SU-DHL-6 (cell line): ENCODE results near the gene DEPDC5.
"Not testable (repeated sequence)": the region's sequence is repeated elsewhere in the genome, so short reads cannot be mapped to it uniquely, and the experiment has no call there.

ENCODE experiments used
- H2AFZ ChIP-seq: fragments of 200-600 bp; sonication (generic); 2 replicates; pipeline ENCODE4 v1.6.1; 2014; ENCODE audit warnings: low read depth, mild to moderate bottlenecking, moderate library complexity, mixed read lengths, antibody characterized with exemption, low read length; ENCODE audit not compliant: severe bottlenecking
- H3F3A ChIP-seq: fragments of 200-600 bp; shearing (Covaris generic); 2 replicates; pipeline ENCODE4 v1.6.0; 2016; ENCODE audit warnings: antibody characterized with exemption, mild to moderate bottlenecking; ENCODE audit not compliant: insufficient read depth
- H3K27ac ChIP-seq: fragments of 200-600 bp; sonication (generic); 2 replicates; pipeline ENCODE4 v1.5.1; 2016; ENCODE audit warnings: low read depth, mild to moderate bottlenecking, low read length, moderate library complexity, mixed read lengths
- H3K27me3 ChIP-seq: fragments of 200-600 bp; sonication (generic), shearing (Covaris generic); 2 replicates; pipeline ENCODE4 v1.6.0; 2014; ENCODE audit warnings: mild to moderate bottlenecking, low read length
- H3K36me3 ChIP-seq: fragments of 200-600 bp; sonication (generic); 2 replicates; pipeline ENCODE4 v1.6.1; 2014; ENCODE audit warnings: mild to moderate bottlenecking, low read length, mixed read lengths
- H3K4me2 ChIP-seq: fragments of 300-600, 200-600 bp; shearing (Covaris generic), sonication (generic); 2 replicates; pipeline ENCODE4 v1.6.0; 2014; ENCODE audit warnings: low read length, low read depth, mild to moderate bottlenecking; ENCODE audit not compliant: poor library complexity, severe bottlenecking
- H3K4me3 ChIP-seq: fragments of 200-600 bp; sonication (generic); 2 replicates; pipeline ENCODE4 v1.5.1; 2014; ENCODE audit warnings: antibody characterized with exemption, low read length, mild to moderate bottlenecking, mixed read lengths; ENCODE audit not compliant: insufficient read depth, poor library complexity, severe bottlenecking
- H3K79me2 ChIP-seq: fragments of 200-600 bp; sonication (generic); 2 replicates; pipeline ENCODE4 v1.6.1; 2014; ENCODE audit warnings: mild to moderate bottlenecking, low read length, moderate library complexity; ENCODE audit not compliant: insufficient read depth
- H3K9ac ChIP-seq: fragments of 200-600 bp; sonication (generic); 2 replicates; pipeline ENCODE4 v1.7.0; 2014; ENCODE audit warnings: mild to moderate bottlenecking, low read length
- H3K9me2 ChIP-seq: fragments of 200-600 bp; sonication (generic); replicated peaks from 2 replicates; pipeline ENCODE4 v1.6.1; 2014; ENCODE audit warnings: low read length; ENCODE audit not compliant: insufficient read depth
- H3K9me3 ChIP-seq: fragments of 200-600 bp; sonication (generic); 2 replicates; pipeline ENCODE4 v1.6.1; 2014; ENCODE audit warnings: low read length, mixed read lengths; ENCODE audit not compliant: insufficient read depth
- H4K20me1 ChIP-seq: fragments of 200-600 bp; sonication (generic); 2 replicates; pipeline ENCODE4 v1.6.1; 2014; ENCODE audit warnings: low read depth, mild to moderate bottlenecking, antibody characterized with exemption, low read length, moderate library complexity, mixed read lengths
- EZH2phosphoT487 ChIP-seq: fragments of 200-600 bp; sonication (generic), shearing (Covaris generic); conservative IDR thresholded peaks from 2 replicates; pipeline ENCODE4 v1.6.1; 2018; ENCODE audit warnings: mild to moderate bottlenecking, antibody characterized with exemption, low read length, moderate library complexity, mixed read lengths
- TF ChIP-seq, protein P1 (sequence below): fragments of 200-600 bp; sonication (generic); IDR thresholded peaks from one replicate; pipeline ENCODE4 v1.5.1; 2017; ENCODE audit warnings: antibody characterized with exemption, mild to moderate bottlenecking, low read length, moderate library complexity; ENCODE audit not compliant: insufficient read depth, poor library complexity, severe bottlenecking

DEPDC5 gene

DNA sequence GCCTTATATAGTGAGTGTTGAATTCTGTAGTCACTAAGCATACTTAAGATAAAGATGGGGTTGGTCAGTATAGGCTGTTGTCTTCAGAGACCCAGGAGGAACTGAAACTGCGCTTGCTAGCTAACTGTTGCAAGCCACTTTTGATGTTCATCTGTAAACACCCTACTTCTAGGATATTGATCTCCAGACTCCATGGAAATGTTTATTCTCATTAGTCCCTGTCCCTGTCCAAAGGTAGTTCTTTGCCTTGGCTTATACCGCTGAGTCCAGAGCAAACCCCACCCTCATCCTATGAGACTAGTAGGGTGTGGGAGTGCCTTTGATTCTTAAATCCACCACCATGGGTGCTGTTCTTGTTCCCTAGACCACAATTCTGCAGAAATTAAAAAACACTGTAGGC is 36.4 kb downstream of the DEPDC5 start:
- TF ChIP-seq, protein P1, sequence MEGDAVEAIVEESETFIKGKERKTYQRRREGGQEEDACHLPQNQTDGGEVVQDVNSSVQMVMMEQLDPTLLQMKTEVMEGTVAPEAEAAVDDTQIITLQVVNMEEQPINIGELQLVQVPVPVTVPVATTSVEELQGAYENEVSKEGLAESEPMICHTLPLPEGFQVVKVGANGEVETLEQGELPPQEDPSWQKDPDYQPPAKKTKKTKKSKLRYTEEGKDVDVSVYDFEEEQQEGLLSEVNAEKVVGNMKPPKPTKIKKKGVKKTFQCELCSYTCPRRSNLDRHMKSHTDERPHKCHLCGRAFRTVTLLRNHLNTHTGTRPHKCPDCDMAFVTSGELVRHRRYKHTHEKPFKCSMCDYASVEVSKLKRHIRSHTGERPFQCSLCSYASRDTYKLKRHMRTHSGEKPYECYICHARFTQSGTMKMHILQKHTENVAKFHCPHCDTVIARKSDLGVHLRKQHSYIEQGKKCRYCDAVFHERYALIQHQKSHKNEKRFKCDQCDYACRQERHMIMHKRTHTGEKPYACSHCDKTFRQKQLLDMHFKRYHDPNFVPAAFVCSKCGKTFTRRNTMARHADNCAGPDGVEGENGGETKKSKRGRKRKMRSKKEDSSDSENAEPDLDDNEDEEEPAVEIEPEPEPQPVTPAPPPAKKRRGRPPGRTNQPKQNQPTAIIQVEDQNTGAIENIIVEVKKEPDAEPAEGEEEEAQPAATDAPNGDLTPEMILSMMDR: no peak
- no peak for TF ChIP-seq EZH2phosphoT487
- H3F3A ChIP-seq: peaks cover 4% of the 10 kb centered on the region; the same call in 1 of the 2 replicates
- no peaks in the 10 kb centered on the region for H3K9me3 ChIP-seq
- no peak overlapping the region for H3K27ac ChIP-seq
- no peaks in the 10 kb centered on the region for H3K79me2 ChIP-seq
- no peak overlapping the region for H3K9ac ChIP-seq
- peaks cover 4% of the 10 kb centered on the region; the same call in 1 of the 2 replicates for H3K36me3 ChIP-seq
- H3K4me2 ChIP-seq: no peak overlapping the region
- H2AFZ ChIP-seq: no peak overlapping the region
- no peak overlapping the region for H3K4me3 ChIP-seq
- no peaks in the 10 kb centered on the region for H4K20me1 ChIP-seq
- no peaks in the 10 kb centered on the region for H3K9me2 ChIP-seq
- no peaks in the 10 kb centered on the region for H3K27me3 ChIP-seq

GRCh38 chr22:31799358-31799757 is 45.5 kb downstream of the DEPDC5 start:
- H3K36me3 ChIP-seq, H3K9me2 ChIP-seq, H3K79me2 ChIP-seq, H3K9me3 ChIP-seq, H3K4me3 ChIP-seq, H3K4me2 ChIP-seq, H3K27me3 ChIP-seq, H3F3A ChIP-seq, H3K27ac ChIP-seq, H2AFZ ChIP-seq, H4K20me1 ChIP-seq, H3K9ac ChIP-seq: not testable (repeated sequence)

- Histone ChIP-seq H3K36me3 (peaks cover 8% of the 10 kb centered on the region; the same call in 1 of the 2 replicates), H3F3A (no peaks in the 10 kb centered on the region), H3K4me2 (no peak overlapping the region), H3K4me3 (no peak overlapping the region), H2AFZ (no peak overlapping the region), H3K27ac (no peak overlapping the region), H3K9me3 (no peaks in the 10 kb centered on the region), H3K27me3 (no peaks in the 10 kb centered on the region), H3K9ac (no peak overlapping the region), H4K20me1 (no peaks in the 10 kb centered on the region), H3K79me2 (no peaks in the 10 kb centered on the region), H3K9me2 (no peaks in the 10 kb centered on the region)
- no peak for TF ChIP-seq EZH2phosphoT487
- TF ChIP-seq, protein P1: no peak
Measured at GRCh38 chr22:31800065-31800464, 46.2 kb downstream of the DEPDC5 start.

- H2AFZ ChIP-seq, H3F3A ChIP-seq, H3K9ac ChIP-seq, H3K9me3 ChIP-seq, H3K27ac ChIP-seq, H4K20me1 ChIP-seq, H3K4me3 ChIP-seq, H3K79me2 ChIP-seq, H3K9me2 ChIP-seq, H3K27me3 ChIP-seq, H3K4me2 ChIP-seq: not testable (repeated sequence)
- H3K36me3 ChIP-seq: peaks cover 12% of the 10 kb centered on the region; the same call in 1 of the 2 replicates
Measured at GRCh38 chr22:31800861-31801260, 47.0 kb downstream of the DEPDC5 start.
